Right renal cortex interstitium (tissue), 3 donors: ENCODE results near the gene SLC25A38. TPM values are rescaled to one million over a fixed set of nuclear protein-coding genes. Genes with fewer than 3 reads are reported as not detected.

Experiments
- DNase-seq, 3 donors: peaks; one replicate each; pipeline ENCODE4 v3.0.0-alpha.2; 2013; ENCODE audit warnings: low read depth in 3 of 3, low spot score in 2 of 3
- polyA plus RNA-seq, 3 donors: library from polyadenylated mRNA; unstranded; fragments of 120-200 nt; gene quantifications; one replicate each; pipeline ENCODE4 v1.2.1, GENCODE V29; 2013; ENCODE audit not compliant: insufficient read length in 3 of 3

SLC25A38 gene
- polyA plus RNA-seq, 3 donors: 33.4 to 37.9 (median 35.1) TPM

DNA sequence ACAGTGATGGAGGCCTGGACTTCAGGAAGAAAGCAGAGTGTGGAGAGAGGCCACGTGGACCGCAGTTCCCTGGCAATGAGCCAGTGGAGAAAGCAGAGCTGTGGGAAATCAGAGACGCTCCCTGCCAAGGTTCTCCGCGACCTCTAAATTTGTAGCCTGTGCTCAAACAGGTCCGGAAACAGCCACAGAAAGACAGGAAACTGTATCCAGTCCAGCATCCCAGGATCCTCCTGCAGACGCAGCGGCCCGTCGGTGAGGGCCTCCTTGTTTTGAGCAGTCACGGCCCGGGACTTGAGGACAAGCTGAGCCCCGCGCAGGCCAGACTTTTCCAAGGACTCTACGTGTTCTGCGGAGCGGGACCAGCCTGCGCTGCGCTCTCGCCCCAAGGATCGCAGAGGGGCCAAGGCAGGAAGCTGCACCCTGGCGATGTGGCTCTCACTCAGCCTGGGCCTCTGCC lies 45.6 kb downstream of the SLC25A38 start:
- no peak for DNase-seq

DNA sequence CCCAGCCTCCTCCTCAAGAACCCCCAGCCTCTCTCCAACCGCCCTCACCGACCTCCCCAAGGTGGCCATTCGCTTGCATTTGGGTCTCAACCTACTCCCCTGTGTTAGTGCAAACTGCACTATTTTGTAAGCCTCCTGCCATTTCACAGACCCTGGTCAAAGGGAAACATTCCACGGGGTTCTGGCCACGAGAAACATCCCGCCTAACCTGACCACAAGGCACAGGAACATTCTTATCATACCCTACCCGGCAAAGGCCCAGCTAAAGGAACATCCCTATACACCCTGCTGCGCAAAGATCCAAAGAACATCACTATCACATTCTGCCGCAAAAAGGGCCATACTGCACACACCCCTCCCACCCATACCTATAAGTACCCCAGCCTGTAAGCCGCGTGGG lies 46.3 kb downstream of the SLC25A38 start:
- no peak for DNase-seq

DNA sequence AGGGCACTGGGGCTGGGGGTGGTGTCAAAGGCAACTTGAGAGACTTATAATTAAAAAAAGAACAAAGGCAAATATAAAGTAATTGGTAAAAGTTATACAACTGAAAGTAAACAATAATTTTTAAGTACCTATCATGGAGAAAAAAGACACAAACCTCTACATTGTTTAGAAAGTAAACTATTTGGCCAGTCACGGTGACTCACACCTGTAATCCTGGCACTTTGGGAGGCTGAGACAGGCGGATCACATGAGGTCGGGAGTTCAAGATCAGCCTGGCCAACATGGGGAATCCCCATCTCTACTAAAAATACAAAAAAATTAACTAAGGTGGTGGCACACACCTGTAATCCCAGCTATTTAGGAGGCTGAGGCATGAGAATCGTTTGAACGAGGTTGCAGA lies 49.2 kb downstream of the SLC25A38 start:
- no peak for DNase-seq

DNA sequence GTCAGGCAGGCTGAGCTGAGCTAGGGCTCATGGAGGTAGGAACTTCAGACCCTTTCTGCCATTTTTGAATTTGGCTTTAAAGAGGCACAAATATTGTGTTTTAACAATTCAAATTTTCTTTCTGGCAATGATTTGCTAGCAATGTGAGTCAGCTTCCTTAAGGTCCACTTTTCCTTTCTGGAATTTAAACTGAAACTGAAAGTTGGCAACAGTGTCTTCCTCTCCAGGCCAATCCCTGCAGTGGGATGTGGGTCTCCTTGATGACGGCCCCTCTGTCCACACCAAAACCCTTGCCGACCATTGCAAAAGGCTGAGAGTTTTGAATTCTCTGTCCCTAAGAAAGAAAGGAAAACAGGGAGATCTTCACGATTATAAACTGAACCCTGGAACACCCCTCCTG lies 50.5 kb downstream of the SLC25A38 start:
- no peak for DNase-seq

DNA sequence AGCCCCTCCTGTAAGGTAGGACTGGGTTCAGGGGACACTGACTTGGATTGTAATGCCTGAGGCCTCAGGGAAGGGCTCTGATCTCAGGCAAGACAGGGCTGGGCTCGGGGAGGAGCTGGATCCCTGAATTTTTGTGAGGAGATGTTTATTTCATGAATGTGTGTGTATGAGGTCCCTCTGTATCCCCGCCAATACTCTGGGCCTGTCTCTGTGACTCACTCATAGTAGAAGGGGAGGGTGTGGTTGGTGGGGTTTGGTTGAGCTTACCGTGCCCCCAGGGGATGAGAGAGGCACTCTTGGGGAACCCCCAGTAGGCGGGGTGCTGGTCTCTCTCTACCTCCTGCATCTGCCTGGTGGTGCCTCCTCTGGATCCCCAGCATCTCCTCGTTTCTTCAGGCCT lies 51.4 kb downstream of the SLC25A38 start:
- DNase-seq: no peak

DNA sequence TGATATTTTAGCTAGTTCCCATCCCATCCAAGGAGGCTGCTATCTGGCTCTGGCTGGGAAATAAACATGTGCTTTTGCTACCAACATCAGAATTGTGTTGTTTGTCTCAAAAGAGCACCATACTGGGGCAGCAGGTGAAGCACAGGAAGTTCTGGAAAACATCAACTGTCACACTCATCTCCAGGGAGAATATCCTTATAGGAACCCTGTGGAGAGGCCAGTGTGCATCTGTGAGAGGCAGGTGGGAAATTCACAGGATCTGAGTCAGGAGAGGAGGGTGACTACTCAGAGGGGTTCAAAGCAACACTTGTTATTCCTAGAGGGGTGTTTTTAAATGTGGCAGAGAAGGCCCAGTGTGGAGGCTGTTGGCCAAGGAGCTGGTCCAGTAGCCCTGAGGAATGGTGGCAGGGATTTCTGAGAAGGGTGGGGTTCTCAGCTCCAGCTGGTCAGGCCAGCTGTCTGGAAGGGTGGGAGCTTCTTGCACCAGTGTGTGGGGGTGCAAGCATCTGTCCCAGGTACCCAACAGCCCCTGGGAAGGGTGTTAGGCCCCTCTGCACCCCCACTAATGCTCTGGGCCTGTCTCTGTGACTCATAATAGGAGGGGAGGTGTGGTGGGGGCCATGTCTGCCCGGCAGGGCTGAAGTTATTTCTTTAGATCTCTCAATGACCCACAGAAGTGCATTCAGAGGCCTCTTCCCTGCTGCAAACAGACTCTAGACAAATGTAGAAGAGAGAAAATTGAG lies 52.0 kb downstream of the SLC25A38 start:
- no peak for DNase-seq

DNA sequence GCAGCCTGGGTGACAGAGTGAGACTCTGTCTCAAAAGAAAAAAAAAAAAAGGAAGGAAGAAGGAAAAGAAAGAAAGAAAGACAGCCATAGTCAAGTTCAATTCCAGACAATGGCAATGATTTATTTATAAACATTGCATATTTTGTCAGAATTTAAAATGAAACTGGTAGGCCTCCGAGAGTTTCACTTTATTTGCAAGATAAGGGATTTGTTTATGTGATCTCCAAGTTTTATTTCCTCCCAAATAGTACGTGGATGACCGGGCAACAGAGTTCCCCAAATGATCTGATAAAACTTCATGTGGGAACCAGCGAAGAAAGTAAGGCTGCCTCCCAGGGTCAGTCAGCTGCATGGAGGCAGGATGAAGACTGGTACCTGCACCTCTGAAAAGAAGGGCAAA lies 55.7 kb downstream of the SLC25A38 start:
- DNase-seq: no peak

DNA sequence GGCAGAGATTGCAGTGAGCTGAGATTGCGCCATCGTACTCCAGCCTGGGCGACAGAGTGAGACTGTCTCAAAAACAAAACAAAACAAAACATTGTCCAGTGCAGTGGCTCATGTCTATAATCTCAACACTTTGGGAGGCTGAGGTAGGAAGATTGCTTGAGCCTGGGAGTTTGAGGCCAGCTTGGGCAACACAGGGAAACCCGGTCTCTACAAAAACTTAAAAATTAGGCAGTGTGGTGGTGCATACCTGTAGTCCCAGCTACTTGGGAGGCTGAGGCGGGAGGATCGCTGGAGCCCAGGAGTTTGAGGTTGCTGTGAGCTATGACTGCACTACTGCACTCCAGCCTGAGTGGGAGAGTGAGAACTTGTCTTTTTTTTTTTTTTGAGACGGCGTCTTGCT lies 57.1 kb downstream of the SLC25A38 start:
- no peak for DNase-seq

DNA sequence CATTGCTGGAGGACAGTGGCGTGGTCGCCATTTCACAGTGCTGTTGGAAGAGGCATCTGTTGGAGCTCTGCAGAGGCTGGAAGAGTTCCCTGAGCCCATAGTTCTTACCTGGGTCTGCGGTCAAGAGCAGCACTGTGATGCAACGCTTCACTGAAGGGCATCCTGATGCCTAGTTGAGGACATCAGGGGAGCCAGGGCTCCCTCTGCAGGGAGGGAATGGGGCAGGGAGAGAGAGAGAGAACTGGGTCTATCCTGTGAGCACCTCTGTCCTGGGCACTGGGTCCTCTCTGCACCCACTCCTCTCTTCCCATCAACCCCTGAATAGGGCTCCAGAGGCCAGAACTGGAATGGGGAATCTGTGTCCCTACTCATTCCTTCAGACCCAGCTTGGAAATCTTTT lies 60.4 kb downstream of the SLC25A38 start:
- no peak for DNase-seq

DNA sequence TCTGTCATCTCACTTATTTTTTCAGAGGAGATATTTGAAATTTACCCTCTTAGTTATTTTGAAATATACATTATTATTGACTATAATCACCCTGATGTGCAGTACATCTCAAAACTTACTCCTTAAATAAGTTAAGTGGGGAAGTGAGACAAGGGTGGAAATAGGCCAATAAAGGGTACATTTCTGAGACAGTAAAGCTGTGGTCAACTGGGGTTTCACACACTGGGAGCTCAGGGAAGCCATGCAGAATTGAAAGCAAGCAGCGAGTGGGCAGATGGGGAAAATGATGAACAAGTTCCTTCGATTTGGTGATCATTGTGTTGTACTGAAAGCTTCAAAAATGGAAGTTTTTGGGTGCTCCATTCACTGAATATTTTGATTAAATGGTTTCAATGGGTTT lies 62.8 kb downstream of the SLC25A38 start:
- no peak for DNase-seq

DNA sequence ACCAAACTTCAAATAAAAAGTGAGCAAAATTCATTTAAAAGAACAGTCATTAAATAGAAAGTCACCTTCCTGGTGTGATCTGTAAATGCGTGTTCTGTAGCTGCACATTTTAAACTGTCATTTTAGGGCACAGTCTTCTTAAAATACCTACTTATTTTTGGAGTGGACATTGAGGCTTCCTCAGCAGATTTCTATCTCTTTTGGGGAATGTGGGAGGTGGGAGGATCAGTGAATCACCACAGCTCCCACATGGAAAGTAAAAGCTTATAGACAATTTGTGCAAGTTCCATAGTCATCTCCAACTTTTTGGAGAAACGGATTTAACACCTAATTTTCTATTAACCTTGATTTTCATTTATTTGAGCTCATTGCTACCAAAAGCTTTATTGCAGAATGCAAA lies 63.3 kb downstream of the SLC25A38 start:
- no peak for DNase-seq

Other genes starting within 250 kb of the SLC25A38 start
- gene CSRNP1, start 229.8 kb upstream of the SLC25A38 start, polyA plus RNA-seq: 10 to 100 TPM in 1 of 3 donors, 1 to 10 TPM in 2; 8.3 to 10.6 (median 9.2) TPM
- gene XIRP1, start 190.8 kb upstream of the SLC25A38 start, polyA plus RNA-seq: under 1 TPM; 0.12 to 0.47 (median 0.16) TPM
- gene CX3CR1, start 103.3 kb upstream of the SLC25A38 start, polyA plus RNA-seq: 1 to 10 TPM; 4.8 to 5.9 (median 4.9) TPM
- not detected for gene CCR8, start 53.7 kb upstream of the SLC25A38 start, polyA plus RNA-seq
- 1,000 to 10,000 TPM; 1,500 to 1,691 (median 1,570) TPM for gene RPSA, start 23.4 kb downstream of the SLC25A38 start, polyA plus RNA-seq
- under 1 TPM in 2 of 3 donors, not detected in 1; 0.04 to 0.08 TPM for gene MOBP, start 84.3 kb downstream of the SLC25A38 start, polyA plus RNA-seq